Activated CD8-positive, alpha-beta memory T cell treated with anti-CD3 and anti-CD28 coated beads for 24 hours (primary cell): ENCODE data around the gene ACBD3.

ENCODE experiments used
- DNase-seq: peaks from one replicate; pipeline ENCODE4 v3.0.0-alpha.2; 2020

ACBD3 gene

DNA sequence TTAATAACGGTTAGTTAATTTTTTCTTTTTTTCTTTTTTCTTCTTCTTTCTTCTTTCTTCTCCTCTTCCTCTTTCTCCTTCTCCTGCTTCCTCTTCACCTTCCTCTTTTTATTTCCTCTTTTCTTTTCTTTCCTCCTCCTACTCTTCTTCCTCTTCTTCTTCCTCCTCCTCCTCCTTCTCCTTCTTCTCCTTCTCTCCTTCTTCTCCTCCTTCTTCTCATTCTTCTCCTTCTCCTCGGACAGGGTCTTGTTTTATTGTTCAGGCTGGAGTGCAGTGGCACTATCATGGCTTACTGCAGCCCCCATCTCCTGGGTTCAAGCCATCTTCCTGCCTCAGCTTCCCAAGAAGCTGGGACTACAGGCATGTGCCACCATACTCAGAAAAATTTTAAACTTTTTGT lies 13.4 kb upstream of the ACBD3 start:
- no peak for DNase-seq

DNA sequence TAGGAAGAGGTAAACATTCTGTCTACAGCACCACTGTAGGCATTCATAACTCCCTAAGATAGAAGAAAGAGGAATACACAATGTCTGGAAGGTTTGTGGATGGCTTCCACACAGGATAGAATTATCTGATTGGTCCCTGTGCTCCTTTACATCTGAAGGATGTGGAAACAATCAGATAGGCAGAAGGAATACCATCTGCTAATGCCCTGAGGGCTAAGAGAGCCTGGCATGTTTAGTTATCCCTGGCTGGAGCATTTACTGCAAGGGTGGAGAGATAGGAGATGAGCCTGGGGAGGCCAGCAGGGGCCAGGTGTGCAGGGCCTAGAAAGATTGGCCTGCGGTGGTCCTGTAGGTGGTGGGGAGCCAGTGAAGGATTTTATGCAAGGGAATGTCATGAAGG lies 8.6 kb upstream of the ACBD3 start:
- DNase-seq, result no peak

DNA sequence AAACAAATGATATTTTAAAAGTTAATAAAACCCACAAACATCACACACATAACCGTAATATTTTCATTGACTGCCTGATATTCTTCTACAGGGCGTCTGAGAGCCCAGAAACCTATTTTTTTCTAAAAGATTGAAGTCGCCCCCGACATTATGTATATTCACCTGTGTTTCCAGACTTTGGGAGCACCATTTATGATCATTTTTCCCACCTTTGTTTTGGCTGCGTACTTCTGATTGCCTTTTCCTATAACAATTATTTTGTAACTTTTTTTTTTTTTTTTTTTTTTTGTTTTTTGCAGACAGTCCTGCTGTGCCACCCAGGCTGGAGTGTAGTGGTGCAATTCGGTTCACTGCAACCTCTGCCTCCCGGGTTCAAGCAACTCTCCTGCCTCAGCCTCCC lies 839 bp upstream of the ACBD3 start:
- no peak for DNase-seq

DNA sequence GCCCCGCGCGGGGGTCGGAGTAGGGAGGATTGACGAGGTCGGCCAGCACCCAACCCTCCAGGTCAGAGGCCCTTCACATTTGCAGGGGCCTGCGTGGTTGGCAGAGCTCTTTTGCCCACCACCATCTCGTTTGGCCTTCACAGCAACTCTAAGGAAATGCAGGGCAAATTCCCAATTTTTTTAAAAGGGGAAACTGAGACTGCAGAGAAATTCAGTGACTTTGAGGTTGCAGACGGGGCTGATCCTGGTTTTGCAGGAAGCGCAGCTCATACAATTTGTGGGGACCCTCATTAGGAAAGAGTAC lies 430 bp upstream of the ACBD3 start:
- no peak for DNase-seq

DNA sequence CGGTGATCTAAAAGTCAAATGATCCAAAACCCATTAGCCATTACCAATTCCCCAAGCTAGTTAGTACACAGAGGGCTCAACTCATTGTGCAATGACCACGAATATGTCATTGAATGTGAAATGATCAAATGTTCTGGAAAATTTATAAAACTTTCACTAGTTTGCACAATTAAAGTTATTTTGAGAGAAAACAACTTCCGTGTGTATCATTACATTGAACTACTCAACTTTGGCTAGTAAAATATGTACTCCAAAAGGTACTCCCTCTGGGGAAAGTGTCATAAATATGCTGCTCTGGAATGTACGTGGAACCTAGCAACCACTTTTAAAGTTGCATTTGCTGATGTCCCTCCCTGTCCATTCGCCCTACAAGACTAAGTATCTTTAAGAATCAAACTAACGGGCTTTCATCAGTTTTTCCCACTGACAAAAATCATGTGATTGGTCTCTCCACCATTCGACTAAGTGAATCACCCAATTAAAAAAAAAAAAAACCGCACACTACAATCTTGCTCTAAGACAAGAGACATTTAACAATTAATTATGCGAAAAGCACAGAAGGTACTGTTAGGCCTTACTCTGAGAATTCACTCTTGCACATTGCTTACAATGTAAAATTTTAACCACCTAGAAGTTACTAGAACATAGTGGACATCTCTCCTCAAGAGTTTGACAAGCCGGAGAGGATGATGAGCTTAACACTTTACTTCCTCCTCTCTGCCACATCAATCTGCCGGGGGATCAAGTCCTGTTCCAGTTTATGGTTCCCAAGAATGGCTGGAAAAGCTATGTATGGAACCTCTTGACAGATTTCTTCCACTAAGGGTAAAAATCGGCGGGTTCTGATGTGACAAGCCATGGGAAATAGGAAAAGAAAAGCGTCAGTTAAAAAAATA lies 1.2 kb downstream of the ACBD3 start:
- DNase-seq, result peak; percentile 38

DNA sequence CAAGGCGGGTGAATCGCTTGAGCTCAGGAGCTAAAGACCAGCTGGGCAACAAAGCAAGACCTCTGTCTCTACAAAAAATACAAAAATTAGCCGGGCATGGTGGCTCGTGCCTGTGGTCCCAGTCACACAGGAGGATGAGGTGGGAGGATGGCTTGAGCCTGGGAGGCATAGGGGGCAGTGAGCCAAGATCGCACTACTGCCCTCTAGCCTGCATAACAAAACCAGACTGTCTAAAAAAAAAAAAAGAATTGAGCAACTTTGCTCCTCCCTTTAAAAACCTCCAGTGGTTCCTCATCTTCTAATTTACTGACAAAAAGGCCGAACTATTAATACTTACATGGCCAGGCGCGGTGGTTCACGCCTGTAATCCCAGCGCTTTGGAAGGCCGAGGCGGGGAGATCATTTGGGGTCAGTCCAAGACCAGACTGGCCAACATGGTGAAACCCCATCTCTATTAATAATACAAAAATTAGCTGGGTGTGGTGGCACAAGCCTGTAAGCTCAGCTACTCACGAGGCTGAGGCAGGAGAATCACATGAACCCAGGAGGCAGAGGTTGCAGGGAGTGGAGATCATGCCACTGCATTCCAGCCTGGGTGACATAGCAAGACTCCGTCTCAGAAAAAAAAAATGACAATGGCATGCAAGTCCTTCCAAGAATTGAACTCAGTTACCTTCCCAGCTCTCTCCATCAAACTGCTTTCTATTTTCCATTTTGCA lies 4.4 kb downstream of the ACBD3 start:
- no peak for DNase-seq

DNA sequence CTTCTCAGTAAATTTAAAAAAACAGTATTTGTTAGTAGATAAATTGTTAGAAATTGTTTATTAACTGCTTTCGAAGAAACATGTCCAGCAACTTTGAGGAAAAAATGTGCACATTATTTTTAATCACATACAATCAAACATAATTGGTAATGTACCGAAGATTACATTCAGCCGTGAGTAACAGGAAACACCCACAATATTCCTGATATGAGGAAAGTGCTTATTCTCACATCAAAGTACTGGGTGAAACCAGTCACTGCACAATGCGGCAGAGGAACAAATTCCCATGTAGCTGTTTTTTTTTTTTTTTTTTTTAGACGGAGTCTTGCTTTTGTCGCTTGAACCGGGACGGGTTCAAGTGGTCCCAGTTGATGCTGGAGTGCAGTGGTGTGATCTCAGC lies 9.7 kb downstream of the ACBD3 start:
- no peak for DNase-seq

DNA sequence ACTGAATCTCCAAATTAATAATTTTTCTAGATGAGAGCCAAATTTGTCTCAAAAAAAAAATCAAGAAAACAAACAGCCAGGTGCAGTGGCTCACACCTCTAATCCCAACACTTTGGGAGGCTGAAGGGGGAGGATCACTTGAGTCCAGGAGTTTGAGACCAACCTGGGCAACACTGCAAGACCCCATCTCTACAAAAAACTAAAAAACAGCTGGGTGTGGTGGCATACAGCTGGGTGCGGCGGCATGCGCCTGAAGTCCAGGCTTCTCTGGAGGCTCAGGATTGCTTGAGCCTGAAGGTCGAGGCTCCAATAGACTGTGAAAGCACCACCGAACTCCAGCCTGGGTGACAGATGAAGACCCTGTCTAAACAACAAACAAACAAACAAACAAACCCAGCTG lies 14.0 kb downstream of the ACBD3 start:
- no peak for DNase-seq

DNA sequence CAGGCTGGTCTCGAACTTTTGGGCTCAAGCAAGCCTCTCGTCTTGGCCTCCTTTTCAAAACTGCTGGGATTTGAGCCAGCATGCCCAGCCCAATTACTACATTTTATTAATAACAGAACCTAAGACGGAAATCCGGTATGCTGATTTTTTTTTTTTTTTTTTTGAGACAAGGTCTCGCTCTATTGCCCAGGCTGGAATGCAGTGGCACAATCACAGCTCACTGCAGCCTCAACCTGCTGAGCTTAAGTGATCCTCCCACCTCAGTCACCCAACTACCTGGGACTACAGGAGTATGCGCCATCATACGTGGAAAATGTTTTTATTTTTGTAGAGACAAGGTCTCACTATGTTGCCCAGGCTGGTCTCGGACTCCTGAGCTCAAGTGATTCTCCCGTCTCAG lies 20.2 kb downstream of the ACBD3 start:
- DNase-seq, result no peak

DNA sequence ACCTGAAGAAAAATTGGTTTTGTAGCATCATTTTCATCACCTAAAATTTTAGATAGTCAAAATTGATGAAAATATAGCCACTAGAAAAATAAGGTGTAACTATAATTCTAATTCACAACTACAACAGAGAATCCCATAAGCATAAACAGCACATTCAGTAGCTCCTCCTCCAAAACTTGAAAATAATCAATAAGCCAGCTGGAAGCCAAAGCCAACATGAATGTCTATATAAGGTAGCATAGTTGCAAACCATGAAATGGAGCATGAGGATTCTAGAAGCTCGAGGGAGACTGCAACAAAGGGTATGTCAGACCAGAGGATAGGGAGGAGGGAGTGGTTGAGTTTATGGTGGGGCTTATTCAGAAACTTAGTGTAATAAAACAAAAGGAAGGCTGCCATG lies 22.4 kb downstream of the ACBD3 start:
- no peak for DNase-seq

DNA sequence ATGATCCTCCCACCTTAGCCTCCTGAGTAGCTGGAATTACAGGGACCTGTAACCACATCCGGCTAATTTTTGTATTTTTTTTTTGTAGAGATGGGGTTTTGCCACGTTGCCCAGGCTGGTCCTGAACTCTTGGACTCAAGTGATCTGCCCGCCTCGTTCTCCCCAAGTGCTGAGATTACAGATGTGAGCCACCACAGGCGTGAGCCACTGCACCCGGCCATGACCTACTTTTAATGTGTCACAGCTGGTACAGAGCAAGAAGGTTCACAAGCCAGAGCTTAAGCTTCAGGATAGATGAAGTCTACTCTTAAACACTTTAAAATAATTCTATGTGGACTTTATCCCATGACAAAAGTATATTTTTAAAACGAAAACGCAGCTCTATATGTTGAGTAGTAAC lies 23.6 kb downstream of the ACBD3 start:
- DNase-seq, result no peak

DNA sequence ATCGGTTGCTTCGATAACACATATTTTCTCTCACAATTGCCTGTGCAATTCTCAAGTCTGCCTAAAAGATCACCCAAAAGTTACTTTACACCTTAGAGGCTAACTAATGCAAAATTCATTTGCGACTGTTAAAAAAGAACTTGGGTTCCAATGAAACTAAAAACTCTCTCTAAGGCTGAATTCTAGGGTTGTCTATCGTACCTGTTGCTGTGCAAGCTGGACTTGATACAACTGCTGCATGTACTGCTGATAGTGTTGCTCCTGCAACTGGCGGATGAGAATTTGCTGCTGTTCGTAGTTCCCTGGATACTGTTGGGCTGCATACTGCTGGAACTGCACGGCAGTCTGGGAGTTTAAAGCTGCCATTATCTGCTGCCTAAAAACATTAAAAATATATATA lies 27.6 kb downstream of the ACBD3 start:
- DNase-seq, result no peak

DNA sequence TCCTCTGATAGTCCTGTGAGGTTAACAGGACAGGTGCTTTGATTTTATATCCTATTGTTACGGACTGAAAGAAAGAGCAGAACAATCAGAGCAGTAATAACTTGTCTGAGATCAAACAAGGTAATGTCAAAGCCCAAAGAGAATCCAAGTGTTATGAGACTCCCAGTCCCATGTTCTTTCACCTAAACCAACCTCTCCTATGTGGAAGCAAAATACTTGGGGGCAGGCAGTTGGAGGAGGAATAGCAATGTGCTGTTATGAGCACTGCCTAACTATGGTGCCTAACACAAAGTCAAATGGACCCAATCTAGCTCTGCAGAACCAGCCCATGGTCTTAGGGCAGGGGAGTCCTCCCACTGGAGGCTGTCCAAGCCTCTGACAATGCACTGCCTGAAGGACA lies 28.1 kb downstream of the ACBD3 start:
- DNase-seq, result no peak

DNA sequence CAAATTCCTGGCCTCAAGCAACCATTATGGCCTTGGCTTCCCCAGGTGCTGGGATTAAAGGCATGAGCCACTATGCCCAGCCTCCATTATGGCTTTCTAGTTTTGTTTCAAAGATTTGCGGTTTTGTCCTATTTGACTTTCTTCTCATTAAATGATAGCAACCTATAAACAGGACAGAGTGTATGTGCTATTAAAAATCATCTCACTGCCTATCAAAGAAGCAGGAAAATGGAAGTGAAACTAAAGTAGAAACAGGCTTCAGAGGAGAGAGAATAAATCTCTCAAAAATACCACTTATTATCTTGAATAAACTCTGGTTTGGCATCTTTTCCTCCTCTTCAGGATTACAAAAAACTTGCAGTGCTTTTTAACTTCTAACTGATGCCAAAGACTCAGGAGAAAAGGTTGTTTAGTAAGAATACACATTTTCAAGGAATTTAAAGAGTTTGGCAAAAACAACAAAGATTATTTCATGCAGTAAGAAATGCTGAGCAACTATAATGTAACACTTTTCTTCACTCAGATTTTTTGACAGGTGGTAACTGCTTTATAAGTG lies 28.7 kb downstream of the ACBD3 start:
- no peak for DNase-seq

DNA sequence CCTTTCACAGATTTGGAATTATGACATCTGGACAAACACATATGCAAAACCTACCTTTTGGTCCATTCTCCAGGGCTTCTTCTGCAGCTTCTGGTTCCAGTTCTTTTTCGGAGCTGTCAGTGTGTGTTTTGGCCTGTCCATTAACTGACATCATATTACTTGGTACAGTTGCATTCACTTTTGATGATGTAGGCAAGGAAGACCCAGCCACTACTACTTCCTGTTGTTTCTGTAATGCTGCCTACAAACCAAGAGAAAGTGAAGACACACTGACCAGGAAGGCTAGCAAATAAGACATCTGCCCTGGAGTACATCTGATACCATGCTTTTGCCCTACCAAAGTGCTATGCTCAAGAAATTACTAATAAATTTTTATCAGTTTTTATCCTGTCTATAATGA lies 31.9 kb downstream of the ACBD3 start:
- DNase-seq, result no peak

DNA sequence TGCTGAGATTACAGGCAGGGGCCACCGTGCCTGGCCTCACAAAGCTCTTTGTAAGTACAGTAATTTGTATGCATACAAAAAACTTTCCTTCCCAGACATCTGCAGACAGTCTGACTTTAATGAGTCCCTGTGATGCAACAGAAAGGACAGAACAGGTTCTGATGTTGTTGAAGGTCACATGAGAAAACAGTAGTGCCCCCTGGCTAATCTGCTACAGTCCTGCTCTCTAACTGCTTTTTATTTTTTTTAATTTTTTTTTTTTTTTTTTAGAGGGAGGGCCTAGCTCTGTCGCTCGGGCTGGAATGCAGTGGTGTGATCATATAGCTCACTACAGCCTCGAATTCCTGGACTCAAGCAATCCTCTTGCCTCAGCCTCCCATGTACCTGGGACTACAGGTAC lies 36.7 kb downstream of the ACBD3 start:
- no peak for DNase-seq

DNA sequence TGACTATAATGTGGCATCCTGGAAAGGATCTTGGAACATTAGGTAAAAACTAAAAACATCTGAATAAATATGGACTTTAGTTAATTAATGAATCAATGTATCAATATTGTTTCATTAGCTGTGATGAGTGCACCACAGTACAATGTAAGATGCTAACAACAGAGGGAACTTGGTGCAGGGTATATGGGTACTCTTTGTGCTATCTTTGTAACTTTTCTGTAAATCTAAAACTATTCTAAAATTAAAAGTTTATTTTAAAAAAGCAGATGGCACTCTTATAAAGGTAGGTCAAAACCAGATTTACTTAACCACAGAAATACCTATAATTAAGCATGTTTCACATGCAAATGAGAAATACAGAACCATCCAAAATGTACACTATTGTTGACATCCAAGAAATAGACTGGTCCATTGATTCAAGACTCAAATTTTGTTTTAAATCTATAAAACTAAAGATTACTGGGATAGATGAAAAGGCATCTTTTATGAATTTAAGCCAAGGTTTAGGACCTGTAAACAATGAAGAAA lies 38.4 kb downstream of the ACBD3 start:
- no peak for DNase-seq

DNA sequence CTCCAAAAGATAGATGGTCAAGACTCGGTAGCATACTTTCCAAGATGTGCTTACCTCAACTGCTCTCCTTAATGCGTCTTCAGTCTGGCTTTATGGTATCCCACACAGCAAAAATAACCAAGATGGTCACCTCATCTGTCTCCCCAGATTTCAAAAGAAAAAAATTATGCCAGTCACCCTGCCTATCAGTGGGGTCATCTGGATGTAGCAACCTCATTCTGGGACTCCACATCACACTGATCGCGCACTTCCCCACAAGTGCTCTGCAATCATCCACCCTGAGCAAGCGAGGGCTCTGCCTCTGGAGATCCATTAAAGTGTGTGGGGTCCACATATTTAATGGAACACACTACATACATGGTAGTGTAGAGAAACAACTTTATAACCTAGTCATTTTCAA lies 42.5 kb downstream of the ACBD3 start:
- no peak for DNase-seq

DNA sequence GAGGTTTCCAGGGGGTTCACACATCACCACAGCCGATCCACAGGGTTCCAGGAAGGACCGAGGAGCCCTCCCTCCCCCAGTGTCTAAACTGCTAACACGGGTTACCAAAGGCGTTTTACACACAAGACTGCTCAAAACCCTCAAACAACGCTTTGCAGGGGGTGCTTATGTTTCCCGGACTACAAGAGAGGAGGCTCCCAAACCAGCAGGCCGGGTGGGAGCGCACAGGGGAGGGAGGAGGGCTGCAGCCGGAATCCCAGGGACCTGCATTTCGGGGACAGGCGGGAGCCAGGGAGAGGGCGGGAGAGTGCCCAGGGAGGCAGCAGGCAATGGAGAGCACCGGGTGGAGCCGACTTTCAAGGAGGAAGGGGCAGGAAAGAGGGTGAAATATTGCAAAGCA lies 50.8 kb downstream of the ACBD3 start:
- DNase-seq, result peak; percentile 41

DNA sequence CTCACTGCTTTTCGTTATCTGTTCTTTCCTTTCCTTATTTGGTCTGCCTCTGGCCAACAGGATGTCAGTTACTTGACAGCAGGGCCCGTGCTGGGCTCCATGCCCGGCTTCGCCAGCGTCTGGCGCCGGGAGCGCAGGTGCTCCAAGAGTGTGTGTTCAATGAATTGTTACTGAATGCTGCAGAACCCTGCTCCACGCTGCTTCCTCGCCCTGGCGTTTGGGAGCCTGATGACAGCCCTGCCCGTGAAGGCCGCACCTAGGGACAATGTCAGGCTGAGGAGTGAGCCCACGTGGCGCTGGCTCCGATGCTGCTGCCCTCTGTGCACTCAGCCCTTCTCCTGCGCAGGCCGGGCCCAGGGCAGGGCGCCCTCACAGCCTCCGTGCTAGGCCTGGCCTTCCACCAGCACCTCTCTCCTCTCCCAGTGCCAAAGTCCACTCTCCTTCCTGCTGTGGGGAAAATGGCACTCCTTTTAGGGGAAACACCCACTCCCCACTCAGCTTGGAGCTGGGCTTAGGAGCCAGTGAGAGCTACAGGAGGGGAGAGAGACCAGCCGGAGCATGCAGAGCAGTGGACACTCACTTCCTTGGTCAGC lies 51.4 kb downstream of the ACBD3 start:
- DNase-seq, result peak; percentile 44

DNA sequence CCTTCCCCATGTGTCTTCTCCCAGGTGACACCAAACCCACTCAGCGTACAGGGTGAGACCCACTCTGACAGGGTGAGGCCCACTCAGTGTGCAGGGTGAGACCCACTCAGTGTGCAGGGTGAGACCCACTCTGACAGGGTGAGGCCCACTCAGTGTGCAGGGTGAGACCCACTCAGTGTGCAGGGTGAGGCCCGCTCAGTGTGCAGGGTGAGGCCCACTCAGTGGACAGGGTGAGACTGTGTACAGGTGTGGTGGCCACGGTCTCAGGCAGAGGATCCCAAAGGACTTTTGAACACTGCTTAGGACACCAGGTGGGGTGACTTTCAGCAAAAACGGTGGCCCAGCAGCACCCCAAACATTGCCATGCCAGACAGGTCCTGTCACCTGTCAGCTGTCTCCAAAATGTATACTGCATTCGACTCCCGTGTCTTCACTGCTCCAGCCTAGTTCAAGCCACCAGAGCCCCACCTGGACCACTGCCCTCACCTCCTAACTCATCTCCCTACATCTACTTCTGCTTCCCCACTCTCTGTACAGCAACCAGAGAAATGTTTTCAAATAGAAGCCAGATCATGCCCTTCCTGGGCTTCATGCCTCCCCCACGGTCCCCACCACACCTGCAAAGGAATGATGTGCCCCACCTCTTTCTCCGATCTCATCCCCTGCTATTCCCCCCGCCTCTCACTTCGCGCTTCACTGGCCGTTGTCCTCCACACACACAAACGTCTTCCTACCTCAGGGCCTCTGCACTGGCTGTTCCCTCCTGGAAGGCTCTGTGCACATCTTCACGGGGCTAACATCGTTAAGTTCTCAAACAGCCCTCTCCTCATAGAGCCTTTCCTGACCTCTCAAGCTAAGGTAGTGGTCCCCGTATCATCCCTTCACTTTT lies 52.1 kb downstream of the ACBD3 start:
- DNase-seq, result peak; percentile 38

DNA sequence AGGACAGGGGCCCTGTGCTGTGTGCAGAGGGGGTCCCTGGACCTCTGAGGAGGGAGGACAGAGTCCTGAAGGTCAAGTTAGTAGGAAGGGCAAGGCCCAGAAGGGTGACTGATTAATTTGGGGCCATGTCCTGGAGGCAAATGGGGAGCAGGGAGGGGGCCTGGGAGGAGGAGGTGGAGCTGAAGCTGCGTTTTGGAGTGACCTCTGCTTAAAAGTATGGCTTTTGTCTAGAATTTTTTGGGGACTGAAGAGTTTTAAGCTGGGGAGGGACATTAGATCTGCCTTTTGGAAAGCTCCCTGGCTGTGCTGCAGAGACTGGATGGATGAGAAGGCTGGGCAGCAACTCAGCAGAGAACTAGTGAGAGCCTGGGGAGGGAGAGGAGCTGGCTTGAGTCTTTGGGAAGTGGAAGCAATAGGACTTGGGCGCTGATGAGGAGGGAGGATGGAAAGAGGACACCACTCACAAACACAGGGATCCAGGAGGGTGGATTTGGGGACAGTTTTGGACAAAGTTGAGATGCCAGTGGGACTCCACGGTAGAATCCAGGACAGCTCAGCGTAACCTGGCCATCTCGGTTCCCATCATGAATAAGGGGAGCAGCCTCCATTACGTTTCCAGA lies 52.9 kb downstream of the ACBD3 start:
- DNase-seq, result no peak
